Body of pancreas (tissue), 4 donors: ENCODE measurements around the gene C10orf90. TPM values are rescaled to one million over a fixed set of nuclear protein-coding genes. Genes with fewer than 3 reads are reported as not detected.

Experiments
- ATAC-seq: fragments of 150-250 bp; one replicate; pipeline ENCODE4 v1.9.1; 2016
- DNase-seq, 4 donors: peaks; one replicate each; pipeline ENCODE4 v3.0.0-alpha.2; 2019
- H3K27ac ChIP-seq, 4 donors: fragments of 200-600 bp; sonication (generic); 1 replicate in 3 of 4; 2 replicates in 1 of 4; pipeline versions ENCODE4 v1.5.1 to v1.6.1; 2016 to 2019; ENCODE audit warnings: mild to moderate bottlenecking in 1 of 4, mixed read lengths in 1 of 4, moderate library complexity in 1 of 4
- H3K27me3 ChIP-seq, 2 donors: fragments of 200-600 bp; sonication (generic); one replicate each; pipeline ENCODE4 v1.6.0; 2016; ENCODE audit warnings: mild to moderate bottlenecking in 1 of 2
- H3K36me3 ChIP-seq, 2 donors: fragments of 200-600 bp; sonication (generic); replicated peaks in 1 of 2; 2 replicates each; pipeline ENCODE4 v1.5.1; 2016; ENCODE audit warnings: low read depth in 2 of 2; ENCODE audit not compliant: insufficient read depth in 1 of 2
- H3K4me1 ChIP-seq: fragments of 200-600 bp; sonication (generic); one replicate; pipeline ENCODE4 v1.6.0; 2016
- H3K4me3 ChIP-seq, 2 donors: fragments of 200-600 bp; sonication (generic); 1 replicate in 1 of 2; 2 replicates in 1 of 2; pipeline ENCODE4 v1.5.1; 2016 to 2019
- H3K9me3 ChIP-seq, 3 donors: fragments of 200-600 bp; sonication (generic); 1 replicate in 2 of 3; 2 replicates in 1 of 3; pipeline ENCODE4 v1.5.1; 2016
- CTCF ChIP-seq, 7 experiments: fragments of 450-650 bp in 4 of 7; fragments of 200-600 bp in 3 of 7; sonication (generic) in 3 of 7; IDR thresholded peaks; one replicate each; pipeline ENCODE4 v1.5.1; 2016 to 2019; ENCODE audit warnings: antibody characterized with exemption in 7 of 7
- POLR2A ChIP-seq, 3 donors: fragments of 450-650 bp; IDR thresholded peaks; one replicate each; pipeline ENCODE4 v1.6.1; 2016; ENCODE audit warnings: antibody characterized with exemption in 3 of 3, mild to moderate bottlenecking in 2 of 3
- WGBS, 2 donors: methylation state at CpG; one replicate each; pipeline ENCODE4 v1.1.5; 2017; 5-methylcytosine and 5-hydroxymethylcytosine counted together
- intact Hi-C: fragments of 100-400 bp; cut with DNase I; formaldehyde crosslinking; loops from one replicate; pipeline ENCODE4 v1.15.1; 2023
- total RNA-seq, 2 donors: library from RNA; depleted of rRNA; stranded (reverse); fragments of >200 nt; gene quantifications; one replicate each; pipeline ENCODE4 v1.1.0, GENCODE V29; 2016

C10orf90 gene
- total RNA-seq, 2 donors from 2014 or later = not detected

- TF ChIP-seq CTCF (IDR thresholded peaks at IDR 0.05) (no peak), POLR2A (IDR thresholded peaks at IDR 0.05) (no peak)
- no peak for ATAC-seq
Measured at GRCh38 chr10:126394948-126395347, 275.5 kb downstream of the C10orf90 start.

GRCh38 chr10:126393076-126393475 is 277.4 kb downstream of the C10orf90 start:
- TF ChIP-seq POLR2A (IDR thresholded peaks at IDR 0.05) = no peak
- TF ChIP-seq CTCF (IDR thresholded peaks at IDR 0.05) = no peak
- Histone ChIP-seq H3K4me1 (peaks cover 7% of the 10 kb centered on the region), H3K9me3 (no peaks in the 10 kb centered on the region), H3K4me3 (no peak overlapping the region), H3K27me3 (no peaks in the 10 kb centered on the region), H3K36me3 (no peaks in the 10 kb centered on the region), H3K27ac (no peak overlapping the region)
- 83 to 87% methylated on average over 4 of the region's 4 CpGs for WGBS, 2 donors
- ATAC-seq (no peak), DNase-seq (no peak)
- intact Hi-C loops = no loop called here

More at GRCh38 chr10:126394948-126395347, 275.5 kb downstream of the C10orf90 start:
- intact Hi-C loops = no loop called here
- Histone ChIP-seq H3K4me1 (no peaks in the 10 kb centered on the region), H3K27ac (no peak overlapping the region), H3K4me3 (no peak overlapping the region), H3K27me3 (no peaks in the 10 kb centered on the region), H3K9me3 (no peaks in the 10 kb centered on the region), H3K36me3 (no peaks in the 10 kb centered on the region)
- DNase-seq = no peak
- WGBS, 2 donors = 78 to 93% methylated on average over 2 of the region's 2 CpGs

GRCh38 chr10:126392469-126392868 is 278.0 kb downstream of the C10orf90 start:
- no peaks in the 10 kb centered on the region for H3K9me3 ChIP-seq
- no peak for DNase-seq

GRCh38 chr10:126392068-126392467 is 278.4 kb downstream of the C10orf90 start:
- TF ChIP-seq CTCF (IDR thresholded peaks at IDR 0.05) = no peak
- Histone ChIP-seq H3K36me3 (no peaks in the 10 kb centered on the region), H3K9me3 (no peaks in the 10 kb centered on the region), H3K27me3 (no peaks in the 10 kb centered on the region), H3K4me3 (no peak overlapping the region), H3K4me1 (peaks cover 17% of the 10 kb centered on the region), H3K27ac (no peak overlapping the region)
- intact Hi-C loops = no loop called here
- ATAC-seq = no peak
- WGBS, 2 donors = 75 to 80% methylated on average over 6 of the region's 6 CpGs
- DNase-seq = no peak

More at GRCh38 chr10:126392469-126392868, 278.0 kb downstream of the C10orf90 start:
- intact Hi-C loops = no loop called here
- no peaks in the 10 kb centered on the region for H3K27me3 ChIP-seq
- 49 to 56% methylated on average over 7 to 8 of the region's 8 CpGs for WGBS, 2 donors
- H3K4me3 ChIP-seq = no peak overlapping the region
- no peak for TF ChIP-seq CTCF (IDR thresholded peaks at IDR 0.05)
- ATAC-seq = no peak
- no peak overlapping the region for H3K27ac ChIP-seq
- H3K4me1 ChIP-seq = peaks cover 13% of the 10 kb centered on the region
- no peaks in the 10 kb centered on the region for H3K36me3 ChIP-seq

- Histone ChIP-seq H3K4me3 (no peak overlapping the region), H3K9me3 (no peaks in the 10 kb centered on the region), H3K36me3 (no peaks in the 10 kb centered on the region), H3K4me1 (peaks cover 21% of the 10 kb centered on the region), H3K27me3 (no peaks in the 10 kb centered on the region), H3K27ac (no peak overlapping the region)
- ATAC-seq = no peak
- TF ChIP-seq POLR2A (IDR thresholded peaks at IDR 0.05) = no peak
- TF ChIP-seq CTCF (IDR thresholded peaks at IDR 0.05) = no peak
- WGBS, 2 donors = 35 to 43% methylated on average over 9 of the region's 9 CpGs
- intact Hi-C loops = no loop called here
- peak in 1 of 4 donors; percentile 23 for DNase-seq
Measured at GRCh38 chr10:126391192-126391885, 279.2 kb downstream of the C10orf90 start.
